GM12892 (cell line): ENCODE data around the gene UPK2.

Source experiments
- POLR2A ChIP-seq: IDR thresholded peaks from 2 replicates; pipeline ENCODE4 v1.6.1; 2011; ENCODE audit warnings: low read depth, low read length, control low read depth
- POLR2AphosphoS5 ChIP-seq: IDR thresholded peaks from 2 replicates; pipeline ENCODE4 v1.6.1; 2011; ENCODE audit warnings: low read depth, low read length, control low read depth
- TAF1 ChIP-seq: IDR thresholded peaks from 2 replicates; pipeline ENCODE4 v1.6.1; 2011; ENCODE audit warnings: low read depth, mild to moderate bottlenecking, control low read depth, low read length, borderline replicate concordance

DNA sequence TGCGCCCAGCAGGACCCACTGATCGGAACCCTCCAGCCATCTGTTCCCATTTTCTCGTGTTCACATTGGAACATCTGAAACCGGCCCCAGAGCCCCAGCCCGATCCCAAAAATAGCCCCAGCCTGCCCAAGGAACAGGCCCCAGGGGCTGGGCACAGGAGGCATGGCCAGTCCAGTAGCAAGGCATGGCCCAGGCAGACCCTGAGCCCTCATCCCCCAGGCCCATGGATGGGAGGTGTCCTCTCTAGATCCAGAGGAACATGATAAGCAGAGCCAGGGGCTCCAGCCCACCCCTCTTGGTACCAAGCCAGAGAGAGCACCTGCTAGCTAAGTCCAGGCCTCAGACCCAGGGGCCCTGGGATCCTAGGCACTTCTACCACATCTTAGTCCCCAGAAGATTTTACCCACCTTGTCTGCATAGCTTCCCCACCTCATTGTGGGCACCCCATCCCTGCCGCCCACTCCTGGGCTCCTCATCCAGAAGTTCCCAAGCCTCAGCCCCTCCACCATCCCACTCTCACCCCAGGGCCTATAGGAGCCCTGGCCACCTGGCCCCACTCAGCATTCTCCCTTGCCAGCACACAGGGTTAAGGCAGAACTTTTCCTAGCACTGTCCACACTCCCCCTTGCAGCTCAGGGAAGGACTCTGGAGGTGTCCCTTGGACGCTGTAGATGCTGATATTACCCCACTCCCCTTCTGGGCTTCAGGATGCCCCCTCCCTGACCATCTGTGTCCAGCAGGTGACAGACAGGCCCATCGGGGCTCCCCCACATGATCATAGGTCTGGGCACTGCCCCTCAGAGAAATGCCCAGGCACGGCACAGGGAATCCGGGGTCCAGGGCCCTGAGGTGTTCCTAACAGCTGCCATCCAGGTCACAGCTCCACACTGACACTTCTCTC lies 39.9 kb upstream of the UPK2 start:
- TF ChIP-seq POLR2AphosphoS5 = no peak
- no peak for TF ChIP-seq POLR2A
- TF ChIP-seq TAF1 = no peak
